Measurements from ENCODE around the gene SNX19. TPM values are rescaled to one million over a fixed set of nuclear protein-coding genes. Genes with fewer than 3 reads are reported as not detected.
"Not testable (repeated sequence)": the region's sequence is repeated elsewhere in the genome, so short reads cannot be mapped to it uniquely, and the experiment has no call there.

SNX19 gene
- total RNA-seq, 1 experiment from 2014 or later: 34.6 TPM

GRCh38 chr11:130872981-130873380, 43.3 kb downstream of the SNX19 start:
- Histone ChIP-seq H3K4me1 (no peaks in the 10 kb centered on the region), H3K27me3 (no peaks in the 10 kb centered on the region), H3K9me3 (replicated peaks) (no peaks in the 10 kb centered on the region), H3K4me3 (no peak overlapping the region), H3K36me3 (peaks cover 10% of the 10 kb centered on the region; the same call in 1 of the 2 replicates), H3K27ac (no peak overlapping the region)
- no peak for DNase-seq

GRCh38 chr11:130872513-130872912, 43.8 kb downstream of the SNX19 start:
- Histone ChIP-seq H3K9me3 (replicated peaks) (no peaks in the 10 kb centered on the region), H3K27ac (no peak overlapping the region), H3K4me3 (no peak overlapping the region), H3K27me3 (no peaks in the 10 kb centered on the region), H3K36me3 (peaks cover 10% of the 10 kb centered on the region; the same call in 1 of the 2 replicates), H3K4me1 (no peaks in the 10 kb centered on the region)
- DNase-seq: no peak

GRCh38 chr11:130872102-130872501, 44.2 kb downstream of the SNX19 start:
- no peaks in the 10 kb centered on the region for H3K9me3 ChIP-seq (replicated peaks)
- no peak overlapping the region for H3K27ac ChIP-seq
- H3K36me3 ChIP-seq: peaks cover 10% of the 10 kb centered on the region; the same call in 1 of the 2 replicates
- no peaks in the 10 kb centered on the region for H3K27me3 ChIP-seq
- H3K4me3 ChIP-seq: no peak overlapping the region
- no peaks in the 10 kb centered on the region for H3K4me1 ChIP-seq
- DNase-seq: no peak

- Histone ChIP-seq H3K9me3 (replicated peaks) (no peaks in the 10 kb centered on the region), H3K4me3 (no peak overlapping the region), H3K4me1 (no peaks in the 10 kb centered on the region), H3K27ac (no peak overlapping the region), H3K27me3 (no peaks in the 10 kb centered on the region), H3K36me3 (peaks cover 9% of the 10 kb centered on the region; the same call in 1 of the 2 replicates)
- no peak for DNase-seq
These were observed 44.7 kb downstream of the SNX19 start for GRCh38 chr11:130871616-130872015.

GRCh38 chr11:130868721-130869390, 47.4 kb downstream of the SNX19 start:
- H3K27me3 ChIP-seq: no peaks in the 10 kb centered on the region
- no peak overlapping the region for H3K4me3 ChIP-seq
- no peak overlapping the region for H3K27ac ChIP-seq
- no peaks in the 10 kb centered on the region for H3K36me3 ChIP-seq
- H3K4me1 ChIP-seq: peaks cover 7% of the 10 kb centered on the region; the same call in 1 of the 2 replicates
- H3K9me3 ChIP-seq (replicated peaks): no peaks in the 10 kb centered on the region
- peak in 1 of 2 experiments; percentile 14 for DNase-seq

GRCh38 chr11:130868086-130868710, 48.1 kb downstream of the SNX19 start:
- Histone ChIP-seq H3K27me3 (no peaks in the 10 kb centered on the region), H3K9me3 (replicated peaks) (no peaks in the 10 kb centered on the region), H3K4me1 (peaks cover 7% of the 10 kb centered on the region; the same call in 1 of the 2 replicates), H3K27ac (no peak overlapping the region), H3K36me3 (no peaks in the 10 kb centered on the region), H3K4me3 (no peak overlapping the region)
- no peak for DNase-seq

GRCh38 chr11:130866831-130867230, 49.4 kb downstream of the SNX19 start:
- no peak overlapping the region for H3K27ac ChIP-seq
- no peak for DNase-seq

GRCh38 chr11:130865774-130866114, 50.5 kb downstream of the SNX19 start:
- peaks cover 11% of the 10 kb centered on the region for H3K4me1 ChIP-seq
- no peaks in the 10 kb centered on the region for H3K9me3 ChIP-seq (replicated peaks)
- H3K4me3 ChIP-seq: no peak overlapping the region
- no peaks in the 10 kb centered on the region for H3K27me3 ChIP-seq
- H3K36me3 ChIP-seq: no peaks in the 10 kb centered on the region
- H3K27ac ChIP-seq: no peak overlapping the region
- DNase-seq: peak in 1 of 2 experiments; percentile 17

More at GRCh38 chr11:130866831-130867230, 49.4 kb downstream of the SNX19 start:
- H3K36me3 ChIP-seq: no peaks in the 10 kb centered on the region
- H3K4me3 ChIP-seq: no peak overlapping the region
- no peaks in the 10 kb centered on the region for H3K9me3 ChIP-seq (replicated peaks)
- peaks cover 11% of the 10 kb centered on the region for H3K4me1 ChIP-seq
- H3K27me3 ChIP-seq: no peaks in the 10 kb centered on the region

- Histone ChIP-seq H3K9me3 (replicated peaks) (no peaks in the 10 kb centered on the region), H3K27ac (no peak overlapping the region)
These were observed 51.0 kb downstream of the SNX19 start for GRCh38 chr11:130865091-130865773.

GRCh38 chr11:130861902-130862860, 54.1 kb downstream of the SNX19 start:
- Histone ChIP-seq H3K27me3 (no peaks in the 10 kb centered on the region), H3K4me3 (no peak overlapping the region; the same call in 1 of the 2 replicates)
- DNase-seq: peak; percentile 83 to 91

More at GRCh38 chr11:130865091-130865773, 51.0 kb downstream of the SNX19 start:
- no peak overlapping the region for H3K4me3 ChIP-seq
- H3K36me3 ChIP-seq: no peaks in the 10 kb centered on the region
- H3K4me1 ChIP-seq: peaks cover 11% of the 10 kb centered on the region
- DNase-seq: peak; percentile 12 to 21
- no peaks in the 10 kb centered on the region for H3K27me3 ChIP-seq

GRCh38 chr11:130861283-130861682, 55.0 kb downstream of the SNX19 start:
- no peak for DNase-seq
- H3K36me3 ChIP-seq: no peaks in the 10 kb centered on the region
- no peak overlapping the region for H3K27ac ChIP-seq

More at GRCh38 chr11:130861902-130862860, 54.1 kb downstream of the SNX19 start:
- Histone ChIP-seq H3K36me3 (no peaks in the 10 kb centered on the region), H3K27ac (peak overlapping the region; percentile 18; the same call in 1 of the 2 replicates), H3K4me1 (peaks cover 11% of the 10 kb centered on the region), H3K9me3 (replicated peaks) (no peaks in the 10 kb centered on the region)

GRCh38 chr11:130859886-130860285, 56.4 kb downstream of the SNX19 start:
- Histone ChIP-seq H3K27ac (no peak overlapping the region), H3K4me1 (peaks cover 4% of the 10 kb centered on the region; the same call in 1 of the 2 replicates), H3K4me3 (no peak overlapping the region), H3K9me3 (replicated peaks) (no peaks in the 10 kb centered on the region), H3K36me3 (no peaks in the 10 kb centered on the region), H3K27me3 (no peaks in the 10 kb centered on the region)
- DNase-seq: no peak

More at GRCh38 chr11:130861283-130861682, 55.0 kb downstream of the SNX19 start:
- Histone ChIP-seq H3K4me3 (no peak overlapping the region), H3K9me3 (replicated peaks) (no peaks in the 10 kb centered on the region), H3K27me3 (no peaks in the 10 kb centered on the region), H3K4me1 (peaks cover 11% of the 10 kb centered on the region)

- Histone ChIP-seq H3K4me1 (peaks cover 4% of the 10 kb centered on the region; the same call in 1 of the 2 replicates), H3K9me3 (replicated peaks) (no peaks in the 10 kb centered on the region), H3K27ac (no peak overlapping the region), H3K4me3 (no peak overlapping the region), H3K36me3 (no peaks in the 10 kb centered on the region), H3K27me3 (no peaks in the 10 kb centered on the region)
- peak in 1 of 2 experiments; percentile 21 for DNase-seq
These were observed 58.1 kb downstream of the SNX19 start for GRCh38 chr11:130858215-130858614.

GRCh38 chr11:130855707-130856106, 60.6 kb downstream of the SNX19 start:
- H3K4me3 ChIP-seq; DNase-seq; H3K27ac ChIP-seq; H3K36me3 ChIP-seq; H3K4me1 ChIP-seq; H3K27me3 ChIP-seq; H3K9me3 ChIP-seq (replicated peaks): not testable (repeated sequence)
